Adipose tissue (tissue), 3 donors: ENCODE data around the gene ATP8B4. TPM values are rescaled to one million over a fixed set of nuclear protein-coding genes. Genes with fewer than 3 reads are reported as not detected.
"Not testable (repeated sequence)": the region's sequence is repeated elsewhere in the genome, so short reads cannot be mapped to it uniquely, and the experiment has no call there.

Source experiments
- H3K27ac ChIP-seq: one replicate; pipeline ENCODE4 v1.5.1; 2013; ENCODE audit warnings: low read depth, low read length
- WGBS, 3 donors: extraction: QIAGEN DNeasy Blood & Tissue Kit; methylation state at CpG; one replicate each; pipeline ENCODE4 v1.1.7; 2013; 5-methylcytosine and 5-hydroxymethylcytosine counted together
- polyA plus RNA-seq, 3 donors: library from polyadenylated mRNA; stranded (reverse); fragments of 200-250 nt; gene quantifications; one replicate each; pipeline ENCODE4 v1.2.3, GENCODE V29; 2013
- donor health status: healthy with polysubstance abuse.
- donor health status: Bipolar disorder and iron deficiency.
- donor health status: healthy.

ATP8B4 gene, protein sequence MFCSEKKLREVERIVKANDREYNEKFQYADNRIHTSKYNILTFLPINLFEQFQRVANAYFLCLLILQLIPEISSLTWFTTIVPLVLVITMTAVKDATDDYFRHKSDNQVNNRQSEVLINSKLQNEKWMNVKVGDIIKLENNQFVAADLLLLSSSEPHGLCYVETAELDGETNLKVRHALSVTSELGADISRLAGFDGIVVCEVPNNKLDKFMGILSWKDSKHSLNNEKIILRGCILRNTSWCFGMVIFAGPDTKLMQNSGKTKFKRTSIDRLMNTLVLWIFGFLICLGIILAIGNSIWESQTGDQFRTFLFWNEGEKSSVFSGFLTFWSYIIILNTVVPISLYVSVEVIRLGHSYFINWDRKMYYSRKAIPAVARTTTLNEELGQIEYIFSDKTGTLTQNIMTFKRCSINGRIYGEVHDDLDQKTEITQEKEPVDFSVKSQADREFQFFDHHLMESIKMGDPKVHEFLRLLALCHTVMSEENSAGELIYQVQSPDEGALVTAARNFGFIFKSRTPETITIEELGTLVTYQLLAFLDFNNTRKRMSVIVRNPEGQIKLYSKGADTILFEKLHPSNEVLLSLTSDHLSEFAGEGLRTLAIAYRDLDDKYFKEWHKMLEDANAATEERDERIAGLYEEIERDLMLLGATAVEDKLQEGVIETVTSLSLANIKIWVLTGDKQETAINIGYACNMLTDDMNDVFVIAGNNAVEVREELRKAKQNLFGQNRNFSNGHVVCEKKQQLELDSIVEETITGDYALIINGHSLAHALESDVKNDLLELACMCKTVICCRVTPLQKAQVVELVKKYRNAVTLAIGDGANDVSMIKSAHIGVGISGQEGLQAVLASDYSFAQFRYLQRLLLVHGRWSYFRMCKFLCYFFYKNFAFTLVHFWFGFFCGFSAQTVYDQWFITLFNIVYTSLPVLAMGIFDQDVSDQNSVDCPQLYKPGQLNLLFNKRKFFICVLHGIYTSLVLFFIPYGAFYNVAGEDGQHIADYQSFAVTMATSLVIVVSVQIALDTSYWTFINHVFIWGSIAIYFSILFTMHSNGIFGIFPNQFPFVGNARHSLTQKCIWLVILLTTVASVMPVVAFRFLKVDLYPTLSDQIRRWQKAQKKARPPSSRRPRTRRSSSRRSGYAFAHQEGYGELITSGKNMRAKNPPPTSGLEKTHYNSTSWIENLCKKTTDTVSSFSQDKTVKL
- polyA plus RNA-seq = 1 to 10 TPM in 2 of 3 donors, under 1 TPM in 1; 0.90 to 7.3 (median 5.5) TPM

- no peak within 1 kb of the TSS for H3K27ac ChIP-seq
- 49 to 61% (median 58%) methylated on average over 4 of the region's 4 CpGs for WGBS, 3 donors
Measured at GRCh38 chr15:50119063-50120040, at the start of gene ATP8B4. ATP8B4 (minus strand) TSS chr15:50119233; CDS start chr15:50106966, 12,267 bp downstream.

DNA sequence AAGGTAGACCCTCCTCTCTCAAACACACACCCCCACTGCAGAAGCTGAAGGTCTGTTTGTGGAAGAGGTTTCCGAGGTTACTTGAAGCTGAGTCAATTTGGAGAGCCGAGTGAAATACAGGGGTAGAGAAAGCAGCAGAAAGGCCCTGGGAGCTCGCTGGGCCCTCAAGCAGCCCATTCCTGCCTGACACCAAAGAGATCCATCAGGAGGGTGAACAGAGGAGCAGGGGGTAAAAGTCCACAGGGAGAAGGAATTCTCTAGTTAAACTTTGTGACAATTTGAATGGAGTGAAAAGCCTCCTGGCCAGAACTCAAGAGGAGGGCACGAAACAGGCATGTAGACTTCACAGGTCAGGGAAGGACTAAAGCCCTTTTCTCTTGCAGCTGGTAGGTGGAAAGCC lies 49.3 kb upstream of the ATP8B4 start:
- no peak overlapping the region for H3K27ac ChIP-seq
- WGBS, 3 donors = 79 to 90% (median 86%) methylated on average over 4 of the region's 4 CpGs

- no peak overlapping the region for H3K27ac ChIP-seq
Measured at GRCh38 chr15:50167110-50167509, 48.1 kb upstream of the ATP8B4 start.

DNA sequence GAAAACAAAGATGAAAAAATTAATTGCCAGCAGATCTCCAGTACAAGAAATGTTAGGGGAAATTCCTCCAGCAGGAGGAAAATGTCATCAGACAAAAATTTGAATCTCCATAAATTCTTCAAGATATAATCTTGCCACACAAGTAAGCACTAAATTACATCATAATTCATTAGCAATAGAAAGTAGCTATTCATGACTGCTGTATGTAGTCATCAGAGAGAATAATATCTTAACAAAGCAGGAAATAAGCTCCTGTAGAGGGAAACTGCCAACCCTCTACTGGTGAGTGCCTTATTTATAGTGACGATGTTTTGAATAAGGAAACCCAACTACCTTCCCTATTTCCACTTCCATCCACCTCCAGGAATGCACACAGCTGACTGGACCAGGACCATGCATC lies 47.2 kb upstream of the ATP8B4 start:
- WGBS, 3 donors = 38 to 71% (median 41%) methylated on average over 1 of the region's 1 CpG

DNA sequence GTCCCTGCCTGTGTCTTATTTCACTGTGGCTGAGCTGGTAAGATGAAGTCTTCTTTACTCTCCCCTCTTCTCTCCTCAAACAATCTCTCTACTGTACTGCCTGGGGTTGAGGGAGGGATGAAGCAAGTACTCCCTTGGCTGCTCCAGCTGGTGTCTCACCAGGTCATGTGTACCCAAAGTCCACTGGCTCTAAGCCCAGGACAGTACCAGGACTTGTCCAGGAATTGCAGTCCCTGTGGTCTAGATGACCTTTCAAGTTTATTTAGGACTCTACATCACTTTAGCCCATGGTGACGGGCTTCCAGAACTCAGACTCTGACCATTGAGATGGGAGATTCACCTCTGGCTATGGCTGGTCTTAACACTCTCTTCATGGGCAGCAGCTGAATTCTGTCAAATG lies 45.4 kb upstream of the ATP8B4 start:
- no peak overlapping the region for H3K27ac ChIP-seq
- WGBS, 3 donors = 79 to 95% (median 84%) methylated on average over 1 of the region's 1 CpG

More for the DNA sequence above, 47.2 kb upstream of the ATP8B4 start:
- H3K27ac ChIP-seq = no peak overlapping the region

- 76 to 100% (median 94%) methylated on average over 2 of the region's 2 CpGs for WGBS, 3 donors
- H3K27ac ChIP-seq = no peak overlapping the region
Measured at GRCh38 chr15:50163719-50164410, 44.8 kb upstream of the ATP8B4 start.

GRCh38 chr15:50162969-50163718 lies 44.1 kb upstream of the ATP8B4 start:
- no peak overlapping the region for H3K27ac ChIP-seq

DNA sequence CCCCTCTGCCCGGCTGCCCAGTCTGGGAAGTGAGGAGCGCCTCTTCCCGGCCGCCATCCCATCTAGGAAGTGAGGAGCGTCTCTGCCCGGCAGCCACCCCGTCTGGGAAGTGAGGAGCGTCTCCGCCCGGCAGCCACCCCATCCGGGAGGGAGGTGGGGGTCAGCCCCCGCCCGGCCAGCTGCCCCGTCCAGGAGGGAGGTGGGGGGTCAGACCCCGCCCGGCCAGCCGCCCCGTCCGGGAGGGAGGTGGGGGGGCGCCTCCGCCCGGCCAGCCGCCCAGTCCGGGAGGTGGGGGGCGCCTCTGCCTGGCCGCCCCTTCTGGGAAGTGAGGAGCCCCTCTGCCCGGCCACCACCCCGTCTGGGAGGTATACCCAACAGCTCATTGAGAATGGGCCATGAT lies 39.2 kb upstream of the ATP8B4 start:
- 94 to 98% (median 97%) methylated on average over 24 to 27 of the region's 28 CpGs for WGBS, 3 donors
- not testable (repeated sequence) for H3K27ac ChIP-seq

More at GRCh38 chr15:50162969-50163718, 44.1 kb upstream of the ATP8B4 start:
- WGBS, 3 donors = 64 to 74% (median 73%) methylated on average over 2 of the region's 2 CpGs

DNA sequence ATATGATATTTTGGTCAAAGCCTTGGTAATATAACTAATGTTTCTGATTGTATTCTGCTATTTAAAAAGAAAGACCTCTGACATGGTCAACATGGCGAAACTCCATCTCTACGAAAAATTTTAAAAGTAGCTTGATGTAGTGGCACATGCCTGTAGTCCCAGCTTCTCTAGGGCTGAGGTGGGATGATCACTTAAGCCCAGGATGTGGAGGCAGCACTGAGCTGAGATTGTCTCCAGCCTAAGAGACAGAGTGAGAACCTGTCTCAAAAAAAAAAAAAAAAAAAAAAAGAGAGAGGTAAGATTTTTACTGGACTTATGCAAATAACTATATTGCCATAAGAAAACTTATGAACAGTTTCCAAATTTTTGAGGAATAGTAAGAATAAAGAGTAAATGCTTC lies 32.4 kb upstream of the ATP8B4 start:
- WGBS, 3 donors = 91 to 95% (median 95%) methylated on average over 2 of the region's 2 CpGs
- no peak overlapping the region for H3K27ac ChIP-seq

- H3K27ac ChIP-seq = no peak overlapping the region
Measured at GRCh38 chr15:50150851-50151250, 31.8 kb upstream of the ATP8B4 start.

DNA sequence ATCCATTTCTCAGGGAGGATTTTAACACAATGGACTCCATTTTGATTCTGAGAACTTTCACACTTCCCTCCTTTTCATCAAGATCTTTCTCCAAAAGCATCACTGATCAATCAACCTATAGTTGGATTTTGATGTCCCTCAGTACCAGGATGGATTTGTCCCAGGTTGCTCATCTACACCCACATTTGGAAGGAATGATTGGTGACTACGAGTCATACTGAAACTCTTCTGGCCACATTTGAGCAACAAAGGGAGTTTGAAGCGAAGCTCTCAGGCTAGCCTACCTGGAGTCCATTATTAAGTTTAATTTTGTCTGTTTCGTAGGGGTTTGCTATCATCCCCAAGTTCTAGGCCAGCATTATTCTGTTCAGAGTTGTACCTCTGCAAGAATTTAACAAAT lies 31.3 kb upstream of the ATP8B4 start:
- 87 to 96% (median 94%) methylated on average over 3 of the region's 3 CpGs for WGBS, 3 donors
- no peak overlapping the region for H3K27ac ChIP-seq

DNA sequence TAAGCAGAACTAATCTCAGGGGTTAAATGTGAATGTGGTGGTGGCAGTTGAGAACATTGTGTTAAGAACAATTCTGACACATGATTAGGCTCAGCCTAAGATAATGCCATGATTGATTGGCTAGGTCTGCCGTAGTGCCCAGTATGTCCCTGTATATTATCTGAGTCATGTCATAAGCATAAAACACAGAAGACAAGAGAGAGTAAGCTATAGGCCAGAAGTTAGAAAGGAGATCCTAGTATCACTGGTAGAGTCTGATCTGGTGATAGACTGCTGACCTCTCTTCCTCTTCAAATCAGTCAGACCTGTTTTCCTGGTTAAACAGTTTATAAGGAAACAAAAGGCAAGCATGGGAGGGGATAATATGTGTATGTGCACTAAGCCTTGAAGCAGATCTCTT lies 30.1 kb upstream of the ATP8B4 start:
- 15 to 45% (median 35%) methylated on average over 1 of the region's 1 CpG for WGBS, 3 donors
- no peak overlapping the region for H3K27ac ChIP-seq

DNA sequence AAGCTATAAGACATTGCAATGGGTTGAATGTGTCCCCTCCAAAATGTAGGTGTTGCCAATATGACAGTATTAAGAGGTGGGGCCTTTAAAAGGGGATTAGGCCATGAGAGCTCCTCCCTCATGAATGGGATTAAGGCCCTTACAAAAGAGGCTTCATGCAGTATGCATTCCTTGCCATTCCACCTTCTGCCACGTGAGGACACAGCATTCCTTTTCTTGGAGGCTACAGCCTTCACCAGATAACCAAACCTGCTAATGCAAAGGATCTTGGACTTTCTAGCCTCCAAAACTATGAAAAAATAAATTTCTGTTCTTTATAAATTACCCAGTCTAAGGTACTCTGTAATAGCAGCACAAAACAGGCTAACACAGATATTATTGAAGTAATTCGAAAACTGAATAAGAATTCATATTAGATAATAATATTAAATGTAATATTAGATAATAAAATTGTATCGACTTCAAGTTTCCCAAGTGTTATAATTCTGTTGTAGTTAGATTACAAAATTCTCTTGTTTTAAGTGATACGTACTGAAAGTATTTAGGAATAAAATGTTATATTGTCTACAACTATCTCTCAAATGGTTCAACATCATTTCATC lies 29.4 kb upstream of the ATP8B4 start:
- WGBS, 3 donors = 81 to 84% (median 81%) methylated on average over 4 of the region's 4 CpGs
- no peak overlapping the region for H3K27ac ChIP-seq

DNA sequence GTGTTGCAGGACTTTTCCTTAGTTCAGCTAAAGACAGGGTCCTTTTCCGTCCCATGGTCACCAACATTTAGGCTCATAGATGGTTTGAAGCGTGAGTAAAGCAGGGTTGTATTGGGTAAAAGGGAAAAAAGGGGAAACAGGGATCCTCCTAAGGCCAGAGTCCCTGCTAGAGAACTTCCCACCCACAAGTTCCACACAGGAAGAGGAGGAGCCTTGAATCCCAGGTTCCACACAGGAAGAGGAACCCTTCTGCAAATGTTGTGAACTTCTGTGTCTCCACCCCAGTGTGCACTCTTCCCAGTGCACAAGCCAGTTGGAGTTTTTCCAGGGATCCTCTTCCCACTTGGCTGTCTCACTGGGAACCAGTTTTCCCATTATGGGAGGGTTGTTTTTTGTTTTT lies 27.6 kb upstream of the ATP8B4 start:
- 64 to 85% (median 70%) methylated on average over 2 of the region's 2 CpGs for WGBS, 3 donors
- no peak overlapping the region for H3K27ac ChIP-seq

DNA sequence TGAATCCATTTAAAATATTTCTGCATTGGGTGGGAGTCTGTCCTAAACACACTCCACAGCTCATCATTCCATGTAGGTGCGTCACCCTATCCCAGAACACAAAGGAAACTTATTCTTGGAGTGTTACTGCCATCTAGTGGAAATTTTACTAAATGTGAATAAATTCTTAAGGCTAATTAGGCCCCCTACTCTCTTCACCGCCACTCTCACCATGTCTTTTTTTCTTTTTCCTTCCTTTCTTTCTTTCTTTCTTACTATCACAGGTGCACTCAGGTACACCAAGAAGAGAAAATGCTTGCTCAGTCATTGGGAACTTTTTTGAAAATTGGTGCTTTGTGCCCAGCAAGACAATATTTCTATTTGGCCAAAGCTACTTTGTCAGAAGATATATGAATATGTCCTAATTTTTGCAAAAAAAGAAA lies 26.4 kb upstream of the ATP8B4 start:
- no peak overlapping the region for H3K27ac ChIP-seq
- WGBS, 3 donors = 3 to 7% (median 5%) methylated on average over 2 of the region's 2 CpGs
